ENCODE results near the gene PRPF6.

GRCh38 chr20:63942250-63942951 is 38.5 kb upstream of the PRPF6 start:
- no peak for TF ChIP-seq EZH2phosphoT487 (IDR thresholded peaks at IDR 0.05; ENCODE audit: insufficient read depth, low read depth)
- TF ChIP-seq EZH2 (IDR thresholded peaks at IDR 0.05; ENCODE audit: insufficient read depth, poor library complexity, severe bottlenecking): no peak
